Mammary epithelial cell (primary cell): ENCODE results near the gene OR1E2.

Source experiments
- CTCF ChIP-seq, 2 donors: IDR thresholded peaks in 1 of 2; conservative IDR thresholded peaks in 1 of 2; 2 replicates each; pipeline ENCODE4 v1.5.1; 2011 to 2012; ENCODE audit warnings: inconsistent platforms in 2 of 2, low read length in 2 of 2, mild to moderate bottlenecking in 2 of 2, control low read depth in 1 of 2, low read depth in 1 of 2; ENCODE audit not compliant: insufficient read depth in 1 of 2; ENCODE audit errors: extremely low read depth in 1 of 2
- EZH2 ChIP-seq: IDR thresholded peaks from 2 replicates; pipeline ENCODE4 v1.6.1; 2012; ENCODE audit warnings: low read length, inconsistent platforms, borderline replicate concordance

GRCh38 chr17:3433741-3434140 lies at the start of gene OR1E2:
- no peak for TF ChIP-seq CTCF (conservative IDR thresholded peaks at IDR 0.05 in 1 of 2, IDR thresholded peaks at IDR 0.05 in 1 of 2; ENCODE audit: extremely low read depth in 1 of 2, insufficient read depth in 1 of 2, low read depth in 1 of 2, low read length in 2 of 2)
- no peak for TF ChIP-seq EZH2
